HL-60 (cell line): ENCODE measurements around the gene ANKS1A.

Experiments
- DNase-seq, 2 experiments: peaks; one replicate each; pipeline ENCODE4 v3.0.0-alpha.2; 2010 to 2020; ENCODE audit warnings: low read depth in 1 of 2, low spot score in 1 of 2
- H3K27ac ChIP-seq: fragments of 250-450 bp; sonication (Bioruptor Pico); replicated peaks from 2 replicates; pipeline ENCODE4 v1.5.1; 2020; ENCODE audit warnings: mild to moderate bottlenecking, moderate library complexity
- H3K27me3 ChIP-seq: fragments of 250-450 bp; sonication (Bioruptor Pico); 2 replicates; pipeline ENCODE4 v1.5.1; 2021; ENCODE audit warnings: mild to moderate bottlenecking, moderate library complexity; ENCODE audit not compliant: insufficient read depth, poor library complexity, severe bottlenecking
- H3K4me3 ChIP-seq: replicated peaks from 2 replicates; pipeline ENCODE4 v1.5.1; 2011; ENCODE audit warnings: mild to moderate bottlenecking, control low read depth, low read length; ENCODE audit not compliant: insufficient read depth
- CTCF ChIP-seq: IDR thresholded peaks from one replicate; pipeline ENCODE4 v1.5.1; 2011; ENCODE audit warnings: low read length, control low read depth, inconsistent platforms; ENCODE audit not compliant: insufficient read depth
- GABPA ChIP-seq: IDR thresholded peaks from 2 replicates; pipeline ENCODE4 v1.6.1; 2012; ENCODE audit warnings: low read depth
- POLR2AphosphoS5 ChIP-seq: IDR thresholded peaks from 2 replicates; pipeline ENCODE4 v1.6.1; 2012; ENCODE audit warnings: low read depth
- SPI1 ChIP-seq: IDR thresholded peaks from 2 replicates; pipeline ENCODE4 v1.6.1; 2012; ENCODE audit warnings: low read depth, mild to moderate bottlenecking, borderline replicate concordance
- TF ChIP-seq, protein P1 (sequence below): IDR thresholded peaks from 2 replicates; pipeline ENCODE4 v1.6.1; 2012; ENCODE audit warnings: low read depth; ENCODE audit not compliant: insufficient replicate concordance

Gene ANKS1A

DNA sequence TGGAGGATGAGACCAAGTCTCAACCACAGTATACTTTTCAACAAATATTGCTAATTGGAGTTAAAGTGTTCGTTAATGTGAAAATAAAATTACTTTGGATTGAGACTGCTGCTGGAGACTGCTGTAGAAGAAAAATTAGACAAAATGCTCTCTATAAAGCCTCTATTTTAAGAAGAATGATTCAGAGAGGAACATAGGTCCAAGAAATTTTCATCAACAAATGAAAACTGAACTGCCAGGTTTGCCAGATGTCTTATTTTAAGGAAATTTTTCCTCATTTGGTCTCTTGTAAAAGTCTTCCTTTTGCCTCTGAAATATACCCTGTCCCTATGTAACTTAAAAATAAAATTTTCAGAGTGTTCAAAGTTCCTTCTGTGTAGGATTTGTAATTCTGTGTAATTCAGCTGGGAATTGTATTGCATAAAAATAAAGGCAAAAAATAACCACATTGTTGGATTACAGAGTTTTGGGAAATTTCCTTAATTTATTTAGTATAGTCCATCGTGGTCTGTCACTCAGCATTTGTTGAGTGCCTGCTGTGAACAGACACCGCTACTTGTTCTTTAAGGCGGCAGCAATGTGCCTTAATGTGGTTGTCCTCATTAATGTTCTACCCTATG, 27.4 kb downstream of the ANKS1A start:
- DNase-seq = no peak
- Histone ChIP-seq H3K27ac (no peak overlapping the region), H3K4me3 (no peak overlapping the region), H3K27me3 (no peaks in the 10 kb centered on the region)
- no peak for TF ChIP-seq CTCF
- no peak for TF ChIP-seq SPI1
- TF ChIP-seq, protein P1, sequence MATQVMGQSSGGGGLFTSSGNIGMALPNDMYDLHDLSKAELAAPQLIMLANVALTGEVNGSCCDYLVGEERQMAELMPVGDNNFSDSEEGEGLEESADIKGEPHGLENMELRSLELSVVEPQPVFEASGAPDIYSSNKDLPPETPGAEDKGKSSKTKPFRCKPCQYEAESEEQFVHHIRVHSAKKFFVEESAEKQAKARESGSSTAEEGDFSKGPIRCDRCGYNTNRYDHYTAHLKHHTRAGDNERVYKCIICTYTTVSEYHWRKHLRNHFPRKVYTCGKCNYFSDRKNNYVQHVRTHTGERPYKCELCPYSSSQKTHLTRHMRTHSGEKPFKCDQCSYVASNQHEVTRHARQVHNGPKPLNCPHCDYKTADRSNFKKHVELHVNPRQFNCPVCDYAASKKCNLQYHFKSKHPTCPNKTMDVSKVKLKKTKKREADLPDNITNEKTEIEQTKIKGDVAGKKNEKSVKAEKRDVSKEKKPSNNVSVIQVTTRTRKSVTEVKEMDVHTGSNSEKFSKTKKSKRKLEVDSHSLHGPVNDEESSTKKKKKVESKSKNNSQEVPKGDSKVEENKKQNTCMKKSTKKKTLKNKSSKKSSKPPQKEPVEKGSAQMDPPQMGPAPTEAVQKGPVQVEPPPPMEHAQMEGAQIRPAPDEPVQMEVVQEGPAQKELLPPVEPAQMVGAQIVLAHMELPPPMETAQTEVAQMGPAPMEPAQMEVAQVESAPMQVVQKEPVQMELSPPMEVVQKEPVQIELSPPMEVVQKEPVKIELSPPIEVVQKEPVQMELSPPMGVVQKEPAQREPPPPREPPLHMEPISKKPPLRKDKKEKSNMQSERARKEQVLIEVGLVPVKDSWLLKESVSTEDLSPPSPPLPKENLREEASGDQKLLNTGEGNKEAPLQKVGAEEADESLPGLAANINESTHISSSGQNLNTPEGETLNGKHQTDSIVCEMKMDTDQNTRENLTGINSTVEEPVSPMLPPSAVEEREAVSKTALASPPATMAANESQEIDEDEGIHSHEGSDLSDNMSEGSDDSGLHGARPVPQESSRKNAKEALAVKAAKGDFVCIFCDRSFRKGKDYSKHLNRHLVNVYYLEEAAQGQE = no peak
- no peak for TF ChIP-seq GABPA
- TF ChIP-seq POLR2AphosphoS5 = no peak

GRCh38 chr6:34917626-34918285, 28.7 kb downstream of the ANKS1A start:
- Histone ChIP-seq H3K27me3 (no peaks in the 10 kb centered on the region), H3K27ac (no peak overlapping the region), H3K4me3 (no peak overlapping the region)
- TF ChIP-seq SPI1 (no peak), POLR2AphosphoS5 (no peak), GABPA (no peak), CTCF (no peak)
- TF ChIP-seq, protein P1 = no peak
- DNase-seq = no peak

- no peak for TF ChIP-seq CTCF
- TF ChIP-seq GABPA = no peak
- no peak for TF ChIP-seq POLR2AphosphoS5
- TF ChIP-seq SPI1 = no peak
- TF ChIP-seq, protein P1 = no peak
- Histone ChIP-seq H3K4me3 (no peak overlapping the region), H3K27me3 (no peaks in the 10 kb centered on the region), H3K27ac (no peak overlapping the region)
- no peak for DNase-seq
These were observed 30.6 kb downstream of the ANKS1A start for GRCh38 chr6:34919651-34920050.
